SK-N-SH (cell line): ENCODE results near the gene WNT9B.

Source experiments
- ELF1 ChIP-seq: IDR thresholded peaks from 2 replicates; pipeline ENCODE4 v1.4.0; 2012
- FOXJ3 ChIP-seq: sonication (generic); formaldehyde crosslinking; IDR thresholded peaks from 2 replicates; pipeline ENCODE4 v1.5.1; 2020; ENCODE audit warnings: mild to moderate bottlenecking, missing genetic modification reagents
- FOXM1 ChIP-seq: IDR thresholded peaks from 2 replicates; pipeline ENCODE4 v1.4.0; 2012; ENCODE audit warnings: low read depth, mild to moderate bottlenecking
- GABPA ChIP-seq: IDR thresholded peaks from 2 replicates; pipeline ENCODE4 v1.4.0; 2012; ENCODE audit warnings: low read depth, mild to moderate bottlenecking
- NRF1 ChIP-seq: IDR thresholded peaks from 2 replicates; pipeline ENCODE4 v1.6.1; 2012; ENCODE audit warnings: low read depth, mild to moderate bottlenecking, low read length
- SMC3 ChIP-seq: IDR thresholded peaks from 2 replicates; pipeline ENCODE4 v1.6.1; 2012; ENCODE audit warnings: low read depth, low read length, improper control_type of control experiment
- TF ChIP-seq, protein P1 (sequence below): IDR thresholded peaks from 2 replicates; pipeline ENCODE4 v1.4.0; 2012; ENCODE audit warnings: low read depth
- TF ChIP-seq, protein P2 (sequence below): fragments of 200-600 bp; sonication (generic); IDR thresholded peaks from 2 replicates; pipeline ENCODE4 v1.6.1; 2017; ENCODE audit warnings: antibody characterized with exemption, mild to moderate bottlenecking, moderate library complexity
- TF ChIP-seq, protein P3 (sequence below): IDR thresholded peaks from 2 replicates; pipeline ENCODE4 v1.4.0; 2012; ENCODE audit warnings: low read depth, borderline replicate concordance

DNA sequence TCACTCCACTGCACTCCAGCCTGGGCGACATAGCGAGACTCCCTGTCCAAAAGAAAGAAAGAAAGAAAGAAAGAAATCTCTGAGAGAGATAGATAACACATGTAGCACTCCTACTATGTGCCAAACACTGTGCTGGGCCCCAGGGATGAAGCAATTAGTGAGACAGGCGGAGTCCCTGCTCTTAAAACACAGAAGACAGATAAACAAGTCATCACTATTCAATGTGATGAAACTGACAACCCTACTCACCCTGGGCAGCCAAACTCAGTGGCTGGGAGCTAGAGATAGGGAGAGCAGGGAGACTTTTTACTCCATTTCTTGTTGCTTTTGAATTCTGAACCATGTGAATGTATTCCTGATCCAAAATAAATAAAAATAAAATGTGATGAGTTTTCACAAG lies 36.3 kb downstream of the WNT9B start:
- TF ChIP-seq, protein P1, sequence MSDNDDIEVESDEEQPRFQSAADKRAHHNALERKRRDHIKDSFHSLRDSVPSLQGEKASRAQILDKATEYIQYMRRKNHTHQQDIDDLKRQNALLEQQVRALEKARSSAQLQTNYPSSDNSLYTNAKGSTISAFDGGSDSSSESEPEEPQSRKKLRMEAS: no peak
- TF ChIP-seq GABPA (no peak), NRF1 (no peak), ELF1 (no peak), FOXM1 (no peak), FOXJ3 (CRISPR knock-in tag) (no peak), SMC3 (no peak)
- TF ChIP-seq, protein P2, sequence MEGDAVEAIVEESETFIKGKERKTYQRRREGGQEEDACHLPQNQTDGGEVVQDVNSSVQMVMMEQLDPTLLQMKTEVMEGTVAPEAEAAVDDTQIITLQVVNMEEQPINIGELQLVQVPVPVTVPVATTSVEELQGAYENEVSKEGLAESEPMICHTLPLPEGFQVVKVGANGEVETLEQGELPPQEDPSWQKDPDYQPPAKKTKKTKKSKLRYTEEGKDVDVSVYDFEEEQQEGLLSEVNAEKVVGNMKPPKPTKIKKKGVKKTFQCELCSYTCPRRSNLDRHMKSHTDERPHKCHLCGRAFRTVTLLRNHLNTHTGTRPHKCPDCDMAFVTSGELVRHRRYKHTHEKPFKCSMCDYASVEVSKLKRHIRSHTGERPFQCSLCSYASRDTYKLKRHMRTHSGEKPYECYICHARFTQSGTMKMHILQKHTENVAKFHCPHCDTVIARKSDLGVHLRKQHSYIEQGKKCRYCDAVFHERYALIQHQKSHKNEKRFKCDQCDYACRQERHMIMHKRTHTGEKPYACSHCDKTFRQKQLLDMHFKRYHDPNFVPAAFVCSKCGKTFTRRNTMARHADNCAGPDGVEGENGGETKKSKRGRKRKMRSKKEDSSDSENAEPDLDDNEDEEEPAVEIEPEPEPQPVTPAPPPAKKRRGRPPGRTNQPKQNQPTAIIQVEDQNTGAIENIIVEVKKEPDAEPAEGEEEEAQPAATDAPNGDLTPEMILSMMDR: no peak
- TF ChIP-seq, protein P3, sequence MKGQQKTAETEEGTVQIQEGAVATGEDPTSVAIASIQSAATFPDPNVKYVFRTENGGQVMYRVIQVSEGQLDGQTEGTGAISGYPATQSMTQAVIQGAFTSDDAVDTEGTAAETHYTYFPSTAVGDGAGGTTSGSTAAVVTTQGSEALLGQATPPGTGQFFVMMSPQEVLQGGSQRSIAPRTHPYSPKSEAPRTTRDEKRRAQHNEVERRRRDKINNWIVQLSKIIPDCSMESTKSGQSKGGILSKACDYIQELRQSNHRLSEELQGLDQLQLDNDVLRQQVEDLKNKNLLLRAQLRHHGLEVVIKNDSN: no peak
